ENCODE measurements around the gene C20orf173.
A peak's percentile ranks its signal among the peaks of the same experiment; 100 is the strongest.
"Not testable (repeated sequence)": the region's sequence is repeated elsewhere in the genome, so short reads cannot be mapped to it uniquely, and the experiment has no call there.

Gene C20orf173

GRCh38 chr20:35544941-35545340 lies 15.5 kb upstream of the C20orf173 start:
- not testable (repeated sequence) for DNase-seq

GRCh38 chr20:35544436-35544835 lies 15.0 kb upstream of the C20orf173 start:
- no peak for DNase-seq

GRCh38 chr20:35542990-35543389 lies 13.5 kb upstream of the C20orf173 start:
- no peak for DNase-seq

GRCh38 chr20:35541783-35542662 lies 12.6 kb upstream of the C20orf173 start, which contains the start of gene ERGIC3:
Gene ERGIC3, plus strand, starts transcription at chr20:35542078. Its CDS starts 20 bp downstream, at chr20:35542098.
- DNase-seq, result peak; percentile 99

- DNase-seq, result no peak
Measured at GRCh38 chr20:35541118-35541782, 11.8 kb upstream of the C20orf173 start.

- DNase-seq, result no peak
Measured at GRCh38 chr20:35539756-35540212, 10.3 kb upstream of the C20orf173 start.

- DNase-seq, result no peak
Measured at GRCh38 chr20:35527122-35527769, 2.2 kb downstream of the C20orf173 start.

- DNase-seq, result no peak
Measured at GRCh38 chr20:35525639-35526038, 3.8 kb downstream of the C20orf173 start.

GRCh38 chr20:35523298-35523888 lies 6.1 kb downstream of the C20orf173 start:
- no peak for DNase-seq

- no peak for DNase-seq
Measured at GRCh38 chr20:35518955-35519354, 10.5 kb downstream of the C20orf173 start.

- not testable (repeated sequence) for DNase-seq
Measured at GRCh38 chr20:35517767-35518166, 11.7 kb downstream of the C20orf173 start.

GRCh38 chr20:35517125-35517524 lies 12.3 kb downstream of the C20orf173 start:
- no peak for DNase-seq

GRCh38 chr20:35515949-35516645 lies 13.4 kb downstream of the C20orf173 start:
- no peak for DNase-seq

GRCh38 chr20:35515341-35515740 lies 14.1 kb downstream of the C20orf173 start:
- DNase-seq, result no peak

GRCh38 chr20:35514371-35514932 lies 15.0 kb downstream of the C20orf173 start:
- DNase-seq, result no peak

GRCh38 chr20:35511814-35512420 lies 17.5 kb downstream of the C20orf173 start:
- no peak for DNase-seq

- no peak for DNase-seq
Measured at GRCh38 chr20:35510951-35511735, 18.3 kb downstream of the C20orf173 start.

GRCh38 chr20:35508493-35509218 lies 20.8 kb downstream of the C20orf173 start:
- no peak for DNase-seq

GRCh38 chr20:35506872-35507638 lies 22.4 kb downstream of the C20orf173 start:
- DNase-seq, result no peak

All from activated CD4-positive, CD25-positive, alpha-beta regulatory T cell treated with anti-CD3 and anti-CD28 coated beads, Interleukin-2, amount 50 U/mL, for 72 hours (primary cell).